Memory B cell (primary cell): ENCODE measurements around the gene LMOD1.

Experiments used
- ATAC-seq: fragments of 150-1000 bp; cut with Tn5 transposase; 2 replicates; pipeline ENCODE4 v1.10.0; 2021; ENCODE audit warnings: low read depth, mild to moderate bottlenecking, moderate library complexity
- DNase-seq, 2 donors: peaks; one replicate each; pipeline ENCODE4 v3.0.0; 2022; ENCODE audit warnings: low spot score in 2 of 2
- H3K27ac Mint-ChIP-seq: one replicate; pipeline ENCODE4 v1.8.0; 2022; ENCODE audit warnings: mild to moderate bottlenecking, moderate library complexity, mixed read lengths
- H3K27me3 Mint-ChIP-seq: one replicate; pipeline ENCODE4 v1.8.0; 2022; ENCODE audit warnings: mixed read lengths
- H3K36me3 Mint-ChIP-seq: one replicate; pipeline ENCODE4 v1.8.0; 2022; ENCODE audit warnings: mild to moderate bottlenecking, mixed read lengths
- H3K4me1 Mint-ChIP-seq: one replicate; pipeline ENCODE4 v1.8.0; 2022; ENCODE audit warnings: mixed read lengths
- H3K4me3 Mint-ChIP-seq: one replicate; pipeline ENCODE4 v1.8.0; 2022; ENCODE audit warnings: mild to moderate bottlenecking, moderate library complexity, mixed read lengths
- H3K9me3 Mint-ChIP-seq: one replicate; pipeline ENCODE4 v1.8.0; 2022; ENCODE audit warnings: mixed read lengths

The LMOD1 gene

DNA sequence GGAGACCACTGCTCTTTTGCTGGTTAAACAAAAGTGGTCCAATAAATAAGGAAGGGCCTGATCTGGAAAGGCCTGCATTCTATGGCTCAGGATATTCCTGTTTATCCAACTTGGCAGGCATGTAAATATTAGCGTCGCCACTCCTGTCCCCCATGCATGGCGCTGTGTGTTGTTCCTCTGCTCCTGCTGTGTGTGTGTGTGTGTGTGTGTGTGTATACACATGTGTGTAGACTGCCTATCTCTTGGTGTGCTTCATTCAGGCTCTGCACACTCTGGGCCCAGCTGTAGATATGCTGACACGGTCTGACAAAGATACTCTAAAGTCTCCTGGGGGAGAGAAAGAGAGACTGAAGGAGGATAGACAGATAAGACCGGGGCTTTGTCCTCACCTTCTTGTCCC lies 6.8 kb downstream of the LMOD1 start:
- Mint-ChIP-seq H3K4me3 (no peak overlapping the region), H3K27ac (no peak overlapping the region), H3K27me3 (peaks cover 13% of the 10 kb centered on the region), H3K4me1 (no peaks in the 10 kb centered on the region), H3K9me3 (no peaks in the 10 kb centered on the region), H3K36me3 (no peaks in the 10 kb centered on the region)
- no peak for DNase-seq
- no peak for ATAC-seq

DNA sequence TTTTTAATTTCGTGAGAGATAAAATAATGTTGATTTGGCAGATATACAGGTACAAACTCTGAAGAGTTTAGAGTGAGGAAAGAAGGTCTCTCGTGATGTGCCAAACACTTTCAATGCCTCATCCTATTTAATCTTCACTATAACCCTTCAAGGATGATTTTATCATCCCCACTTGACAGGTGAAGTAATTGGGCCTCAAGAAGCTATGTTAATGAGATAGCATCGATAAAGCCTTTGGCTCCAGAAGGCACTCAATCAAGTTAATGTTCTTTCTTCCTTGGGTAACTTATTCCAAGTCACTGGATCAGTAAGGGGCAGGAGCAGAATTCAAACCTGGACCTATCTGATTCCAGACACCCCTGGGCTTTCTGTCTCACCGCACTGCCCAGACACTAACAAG lies 7.2 kb downstream of the LMOD1 start:
- H3K4me3 Mint-ChIP-seq, result no peak overlapping the region
- no peak overlapping the region for H3K27ac Mint-ChIP-seq
- H3K27me3 Mint-ChIP-seq, result peaks cover 13% of the 10 kb centered on the region
- no peaks in the 10 kb centered on the region for H3K4me1 Mint-ChIP-seq
- DNase-seq, result no peak
- no peaks in the 10 kb centered on the region for H3K9me3 Mint-ChIP-seq
- no peak for ATAC-seq
- no peaks in the 10 kb centered on the region for H3K36me3 Mint-ChIP-seq

DNA sequence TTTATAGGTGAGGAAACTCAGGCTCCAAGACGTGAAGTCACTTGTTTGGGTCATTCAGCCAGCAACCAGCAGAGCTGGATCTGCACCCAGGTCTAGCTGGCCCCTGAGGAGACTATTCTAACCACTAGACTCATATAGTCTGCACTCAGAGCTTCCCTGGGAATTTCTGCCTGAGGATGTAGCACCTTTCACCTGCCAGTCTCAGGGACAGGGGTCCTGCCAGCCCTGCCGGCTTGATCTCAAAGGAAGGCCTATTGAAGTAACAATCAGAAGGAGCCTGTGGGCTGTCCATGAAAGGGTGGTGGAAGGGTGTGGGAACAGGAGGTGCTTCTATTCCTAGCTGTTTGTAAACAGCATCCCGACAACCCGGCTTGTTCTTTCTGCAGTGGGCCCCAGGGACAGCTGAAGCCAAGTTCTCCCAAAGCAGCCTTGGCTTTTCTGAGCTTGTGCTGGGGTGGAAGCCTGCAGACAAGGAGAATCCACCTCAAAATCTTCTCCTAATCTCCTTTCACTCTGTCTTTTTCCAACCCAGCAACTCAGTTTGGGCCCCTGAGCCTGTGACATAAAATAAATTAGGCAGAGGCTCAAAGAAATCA lies 7.8 kb downstream of the LMOD1 start:
- Mint-ChIP-seq H3K27me3 (peaks cover 9% of the 10 kb centered on the region), H3K27ac (no peak overlapping the region), H3K36me3 (no peaks in the 10 kb centered on the region), H3K4me1 (no peaks in the 10 kb centered on the region), H3K9me3 (no peaks in the 10 kb centered on the region), H3K4me3 (no peak overlapping the region)
- ATAC-seq (no peak), DNase-seq (no peak)

DNA sequence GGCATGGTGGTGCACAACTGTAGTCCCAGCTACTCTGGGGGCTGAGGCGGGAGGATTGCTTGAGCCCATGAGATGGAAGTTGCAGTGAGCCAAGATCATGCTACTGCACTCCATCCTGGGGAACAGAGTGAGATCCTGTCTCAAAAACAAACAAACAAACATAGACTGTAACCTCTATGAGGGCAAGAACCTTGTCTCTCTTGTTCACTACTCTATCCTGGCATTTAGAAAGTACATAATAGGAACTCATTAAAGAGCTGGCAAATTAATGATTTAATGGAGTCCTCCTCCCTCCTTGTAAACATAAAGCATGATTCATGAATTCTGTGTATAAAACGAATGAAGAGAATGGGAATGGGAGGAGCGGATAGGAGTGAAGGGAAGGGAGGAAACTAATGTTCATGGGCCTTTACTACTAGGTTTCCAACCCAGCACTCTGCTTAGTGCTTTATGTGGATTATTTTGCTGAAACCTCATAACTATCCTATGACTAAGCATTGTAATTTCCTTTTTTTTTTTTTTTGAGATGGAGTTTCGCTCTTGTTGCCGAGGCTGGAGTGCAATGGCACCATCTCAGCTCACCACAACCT lies 8.6 kb downstream of the LMOD1 start:
- Mint-ChIP-seq H3K4me1 (no peaks in the 10 kb centered on the region), H3K27me3 (peaks cover 8% of the 10 kb centered on the region), H3K27ac (no peak overlapping the region), H3K9me3 (no peaks in the 10 kb centered on the region), H3K4me3 (no peak overlapping the region), H3K36me3 (no peaks in the 10 kb centered on the region)
- DNase-seq (no peak), ATAC-seq (no peak)

DNA sequence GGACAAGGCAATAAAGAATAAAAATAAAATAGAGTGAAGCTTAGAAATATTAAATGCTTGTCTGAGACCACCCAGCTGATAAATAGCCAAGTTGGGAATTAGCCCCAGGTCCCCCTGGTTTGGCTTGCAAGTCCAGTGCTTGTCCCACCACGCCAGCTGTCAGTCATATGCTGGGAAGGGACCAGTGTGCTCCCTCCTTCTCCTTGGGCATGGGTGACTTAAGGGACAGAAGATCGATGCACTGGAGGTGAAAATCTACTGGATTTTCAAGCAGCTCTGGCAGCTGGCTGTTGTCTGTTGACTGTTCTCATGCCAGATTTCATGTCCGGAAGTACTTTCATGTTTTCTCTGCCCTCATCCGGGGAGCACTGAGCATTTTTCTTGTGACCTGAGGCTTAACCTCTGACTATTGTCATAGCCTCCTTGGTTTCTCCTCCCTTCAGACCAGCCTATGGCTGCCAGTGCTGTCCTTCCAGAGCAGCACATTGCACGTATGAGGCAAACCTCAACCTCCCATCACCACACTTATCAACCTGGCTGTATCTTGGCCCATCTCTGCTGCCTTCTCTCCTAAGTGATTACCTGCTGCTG lies 12.4 kb downstream of the LMOD1 start:
- Mint-ChIP-seq H3K27me3 (peaks cover 5% of the 10 kb centered on the region), H3K4me1 (no peaks in the 10 kb centered on the region), H3K4me3 (no peak overlapping the region), H3K27ac (no peak overlapping the region), H3K36me3 (no peaks in the 10 kb centered on the region), H3K9me3 (no peaks in the 10 kb centered on the region)
- DNase-seq (no peak), ATAC-seq (no peak)

DNA sequence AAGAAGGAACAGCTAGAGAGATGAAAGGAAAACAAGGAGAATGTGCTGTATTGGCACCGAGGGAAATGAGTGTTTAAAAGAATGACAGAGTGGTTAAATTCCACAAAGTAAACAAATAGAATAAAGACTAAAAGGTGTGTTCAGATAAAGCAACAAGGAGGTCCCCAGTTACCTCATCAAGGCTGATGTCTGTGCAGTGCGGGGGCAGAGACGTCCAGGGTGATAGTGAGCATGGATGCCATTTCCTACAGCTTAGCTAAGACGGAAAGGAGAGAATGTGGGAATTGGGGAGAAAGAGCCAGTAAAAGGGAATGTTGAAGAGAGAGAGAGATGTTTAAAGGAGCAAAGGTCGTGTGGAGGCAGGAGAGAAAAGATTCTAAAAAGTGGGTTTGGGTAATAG lies 15.5 kb downstream of the LMOD1 start:
- no peaks in the 10 kb centered on the region for H3K36me3 Mint-ChIP-seq
- no peaks in the 10 kb centered on the region for H3K9me3 Mint-ChIP-seq
- no peak overlapping the region for H3K27ac Mint-ChIP-seq
- H3K4me1 Mint-ChIP-seq, result no peaks in the 10 kb centered on the region
- H3K4me3 Mint-ChIP-seq, result no peak overlapping the region
- DNase-seq (no peak), ATAC-seq (no peak)
- no peaks in the 10 kb centered on the region for H3K27me3 Mint-ChIP-seq

DNA sequence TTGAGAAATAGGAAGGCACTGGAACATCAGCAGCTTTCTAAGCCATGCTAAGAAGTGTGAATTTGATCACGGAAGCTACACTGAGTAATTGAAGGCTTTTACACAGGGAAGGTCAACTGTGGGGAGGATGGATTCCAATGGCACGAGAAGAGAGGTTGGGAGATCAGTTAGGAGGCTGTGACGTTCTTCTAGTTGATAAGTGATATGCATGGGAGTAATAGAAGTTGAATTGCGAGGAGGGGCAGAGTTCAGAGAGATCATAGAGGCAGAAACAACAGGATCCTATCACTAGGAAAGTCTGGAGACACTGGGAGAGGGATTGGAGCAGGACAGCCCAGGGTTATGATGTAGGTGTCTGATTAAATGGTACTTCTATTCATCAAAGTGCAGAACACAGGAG lies 16.2 kb downstream of the LMOD1 start:
- no peaks in the 10 kb centered on the region for H3K36me3 Mint-ChIP-seq
- ATAC-seq (no peak), DNase-seq (no peak)
- H3K4me3 Mint-ChIP-seq, result no peak overlapping the region
- H3K27me3 Mint-ChIP-seq, result peaks cover under 1% of the 10 kb centered on the region
- no peak overlapping the region for H3K27ac Mint-ChIP-seq
- H3K4me1 Mint-ChIP-seq, result no peaks in the 10 kb centered on the region
- no peaks in the 10 kb centered on the region for H3K9me3 Mint-ChIP-seq

DNA sequence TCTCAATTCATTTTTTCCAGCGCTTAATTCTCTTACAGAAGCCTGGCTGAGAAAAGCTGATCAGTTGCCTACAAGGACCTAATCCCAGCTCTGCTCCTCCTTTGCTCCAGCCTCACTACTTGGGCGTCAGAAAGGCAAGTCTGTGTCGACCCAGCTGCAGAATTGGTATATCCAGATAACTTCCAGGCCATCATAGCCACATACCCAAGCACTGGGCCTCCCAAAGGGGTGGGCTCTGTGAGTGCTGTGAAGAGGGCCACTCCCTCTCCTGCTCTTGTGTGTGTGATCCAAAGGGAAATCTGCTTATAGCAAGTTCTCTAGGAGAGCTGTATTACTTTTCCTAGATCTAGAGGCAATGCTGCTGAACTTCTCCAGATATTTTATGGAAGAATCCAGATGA lies 18.1 kb downstream of the LMOD1 start:
- H3K9me3 Mint-ChIP-seq, result peaks cover 2% of the 10 kb centered on the region
- no peaks in the 10 kb centered on the region for H3K36me3 Mint-ChIP-seq
- peaks cover 3% of the 10 kb centered on the region for H3K27me3 Mint-ChIP-seq
- ATAC-seq, result no peak
- no peak overlapping the region for H3K27ac Mint-ChIP-seq
- no peak overlapping the region for H3K4me3 Mint-ChIP-seq
- no peaks in the 10 kb centered on the region for H3K4me1 Mint-ChIP-seq
- no peak for DNase-seq

DNA sequence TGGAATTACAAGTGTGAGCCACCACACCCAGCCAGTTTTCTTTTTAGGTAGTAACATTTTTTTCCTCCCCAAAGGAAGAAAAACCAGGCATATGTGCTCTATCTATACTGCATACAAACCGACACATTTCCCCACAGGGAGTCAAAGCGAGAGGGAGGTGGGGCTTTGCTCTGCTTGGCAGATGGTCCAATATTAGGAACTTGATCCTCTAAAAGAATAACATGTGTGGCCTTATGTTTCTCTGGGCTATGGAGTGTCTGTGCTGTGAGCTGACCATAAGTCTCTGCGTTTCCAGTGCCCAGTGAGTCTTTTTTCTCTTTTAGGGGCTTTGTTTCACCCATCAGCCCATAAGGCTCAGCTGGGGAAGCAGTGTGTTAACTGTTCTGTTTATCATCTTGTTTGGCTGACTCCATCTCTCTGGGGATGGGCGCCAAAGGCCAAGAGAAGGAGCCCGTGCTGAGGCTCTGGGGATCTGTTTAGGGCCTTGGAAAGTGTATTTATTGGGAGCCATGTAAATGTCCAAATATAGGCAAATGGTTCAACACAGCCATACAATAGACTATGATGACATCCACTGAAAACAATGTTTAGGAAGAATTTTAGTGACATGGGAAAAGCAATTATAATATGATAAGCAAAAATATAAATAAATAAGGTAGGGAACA lies 20.2 kb downstream of the LMOD1 start:
- Mint-ChIP-seq H3K4me3 (no peak overlapping the region), H3K4me1 (no peaks in the 10 kb centered on the region), H3K27ac (no peak overlapping the region), H3K27me3 (peaks cover 7% of the 10 kb centered on the region), H3K36me3 (no peaks in the 10 kb centered on the region), H3K9me3 (peaks cover 2% of the 10 kb centered on the region)
- ATAC-seq (no peak), DNase-seq (no peak)

DNA sequence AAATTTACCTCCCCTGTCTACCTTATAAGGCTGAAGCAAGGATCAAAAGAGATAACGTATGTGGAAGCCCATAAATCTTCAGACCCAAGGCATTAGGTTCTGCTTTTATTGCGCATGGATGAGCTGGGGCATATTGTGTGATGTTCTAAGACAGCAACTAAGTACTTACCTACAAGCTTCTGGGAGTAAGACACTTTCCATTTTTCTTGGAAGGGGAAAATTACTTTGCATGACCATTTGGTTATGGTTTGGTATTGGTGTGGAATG lies 21.1 kb downstream of the LMOD1 start:
- Mint-ChIP-seq H3K4me1 (no peaks in the 10 kb centered on the region), H3K4me3 (no peak overlapping the region), H3K9me3 (peaks cover 2% of the 10 kb centered on the region), H3K27ac (no peak overlapping the region), H3K27me3 (peaks cover 10% of the 10 kb centered on the region), H3K36me3 (no peaks in the 10 kb centered on the region)
- no peak for DNase-seq
- ATAC-seq, result no peak

DNA sequence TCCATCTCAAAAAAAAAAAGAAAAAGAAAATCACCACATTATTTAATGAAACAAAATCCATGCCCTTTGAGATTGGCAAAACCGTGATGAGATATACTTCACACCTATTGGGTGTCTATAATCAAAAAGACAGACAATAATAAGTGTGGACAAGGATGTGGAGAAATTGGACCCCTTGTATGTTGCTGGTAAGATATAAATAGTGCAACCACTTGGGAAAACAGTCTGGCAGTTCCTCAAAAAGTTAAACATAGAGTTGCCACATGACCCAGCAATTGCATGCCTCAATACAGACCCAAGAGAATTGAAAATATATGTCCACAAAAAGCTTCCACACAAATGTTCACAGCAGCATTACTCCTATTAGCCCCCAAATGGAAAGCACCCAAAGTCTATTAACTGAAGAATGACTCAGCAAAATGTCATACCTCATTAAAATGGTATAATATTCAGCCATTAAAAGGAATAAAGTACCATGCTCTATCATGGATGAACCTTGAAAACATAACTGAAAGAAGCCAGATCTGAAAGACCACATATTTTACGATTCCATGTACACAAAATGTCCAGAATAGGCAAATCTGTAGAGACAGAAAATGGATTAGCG lies 24.3 kb downstream of the LMOD1 start:
- DNase-seq, result no peak
- Mint-ChIP-seq H3K4me3 (no peak overlapping the region), H3K4me1 (no peaks in the 10 kb centered on the region), H3K27me3 (peaks cover 14% of the 10 kb centered on the region), H3K27ac (no peak overlapping the region), H3K9me3 (peaks cover 2% of the 10 kb centered on the region), H3K36me3 (no peaks in the 10 kb centered on the region)
- no peak for ATAC-seq

DNA sequence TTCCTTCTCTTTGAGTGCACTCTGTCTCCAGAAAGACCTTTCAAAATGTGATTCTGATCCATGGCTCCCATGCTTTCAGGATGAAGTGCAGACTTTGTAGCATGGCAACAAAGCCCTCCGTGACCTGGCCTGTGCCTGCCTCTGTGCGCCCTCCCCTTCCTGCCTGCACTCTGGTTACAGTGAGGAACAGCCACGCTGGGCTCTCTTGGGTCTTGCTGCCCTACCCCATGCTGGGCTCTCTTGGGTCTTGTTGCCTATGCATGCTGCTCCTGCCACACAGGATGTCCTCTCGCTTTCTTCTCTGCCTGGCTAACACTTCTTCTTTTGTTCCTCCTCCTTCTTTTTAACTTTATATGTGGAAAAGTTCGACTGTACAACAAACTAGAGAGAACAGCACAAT lies 28.0 kb downstream of the LMOD1 start:
- Mint-ChIP-seq H3K27me3 (peaks cover 22% of the 10 kb centered on the region), H3K36me3 (no peaks in the 10 kb centered on the region), H3K9me3 (no peaks in the 10 kb centered on the region), H3K27ac (no peak overlapping the region), H3K4me3 (no peak overlapping the region), H3K4me1 (no peaks in the 10 kb centered on the region)
- no peak for ATAC-seq
- DNase-seq, result no peak

DNA sequence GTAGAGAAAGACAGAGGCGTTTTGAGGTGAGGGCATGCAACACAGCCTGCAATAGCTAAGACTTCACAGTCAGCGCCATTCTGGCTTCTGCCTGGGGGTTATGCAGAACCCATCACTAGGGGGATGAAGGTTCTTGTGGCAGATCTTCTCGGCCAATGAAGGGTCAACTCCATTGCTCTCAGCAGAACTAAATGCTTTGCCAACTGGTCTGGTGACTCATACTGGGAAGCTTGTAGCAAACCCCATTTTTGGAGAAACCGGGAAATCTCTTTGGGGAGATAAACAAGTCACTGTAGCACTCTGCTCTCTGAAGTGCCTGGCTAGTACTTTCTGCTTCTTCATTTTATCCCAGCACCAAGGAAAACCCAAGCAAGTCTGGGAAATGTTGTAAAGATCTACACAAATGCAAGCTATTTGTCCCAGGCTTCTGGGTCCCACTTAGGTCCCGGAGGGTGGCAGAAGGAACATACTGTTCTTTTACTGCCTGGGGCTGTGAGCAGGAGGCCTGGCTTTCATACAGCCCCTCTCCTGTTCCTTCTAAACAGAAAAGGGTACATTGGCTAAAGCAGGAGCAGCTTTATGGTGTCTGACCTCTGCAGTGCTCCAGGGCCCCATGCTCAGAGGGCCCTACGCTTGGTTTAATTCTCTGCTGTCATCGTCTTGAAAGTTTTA lies 28.9 kb downstream of the LMOD1 start:
- Mint-ChIP-seq H3K9me3 (no peaks in the 10 kb centered on the region), H3K27ac (no peak overlapping the region), H3K4me3 (no peak overlapping the region), H3K4me1 (no peaks in the 10 kb centered on the region), H3K36me3 (no peaks in the 10 kb centered on the region), H3K27me3 (peaks cover 22% of the 10 kb centered on the region)
- no peak for DNase-seq
- no peak for ATAC-seq

DNA sequence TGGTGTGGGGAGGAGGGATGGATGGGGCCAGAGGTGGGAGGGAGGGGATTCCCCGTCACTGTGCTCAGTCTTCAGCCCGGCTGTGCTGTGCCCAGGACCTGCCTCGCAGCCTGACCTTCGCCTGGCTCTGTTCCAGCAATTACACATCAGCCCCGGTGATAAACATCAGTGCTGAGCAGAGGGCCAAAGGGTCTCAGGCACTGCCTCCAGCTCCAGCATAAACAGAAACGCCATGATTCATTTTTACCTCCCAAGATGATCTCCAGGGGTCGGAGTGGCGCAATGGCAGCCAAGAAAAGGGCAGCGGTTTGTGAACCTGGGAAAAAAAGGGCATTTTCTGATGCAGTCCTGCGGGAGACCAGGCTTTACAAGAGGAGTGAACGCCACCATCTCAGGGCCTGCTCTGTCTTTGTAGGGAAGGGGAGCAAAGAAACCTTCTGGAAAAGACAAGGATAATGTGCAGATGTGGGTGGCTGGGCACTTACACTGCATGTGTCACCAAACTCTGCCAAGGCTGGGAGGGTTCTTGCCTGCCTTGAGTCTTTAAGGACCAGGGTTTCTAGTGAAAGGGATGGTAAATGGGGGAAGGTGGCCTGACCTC lies 29.6 kb downstream of the LMOD1 start:
- Mint-ChIP-seq H3K36me3 (no peaks in the 10 kb centered on the region), H3K4me1 (no peaks in the 10 kb centered on the region), H3K27ac (no peak overlapping the region), H3K9me3 (no peaks in the 10 kb centered on the region), H3K4me3 (no peak overlapping the region), H3K27me3 (peaks cover 20% of the 10 kb centered on the region)
- no peak for ATAC-seq
- no peak for DNase-seq
